NCI-H1930 (cell line): ENCODE data around the gene COL5A1.

Source experiments
- DNase-seq, 2 experiments: peaks; one replicate each; lab custom pipeline; 2025; lab: John Stamatoyannopoulos, UW

The COL5A1 gene

DNA sequence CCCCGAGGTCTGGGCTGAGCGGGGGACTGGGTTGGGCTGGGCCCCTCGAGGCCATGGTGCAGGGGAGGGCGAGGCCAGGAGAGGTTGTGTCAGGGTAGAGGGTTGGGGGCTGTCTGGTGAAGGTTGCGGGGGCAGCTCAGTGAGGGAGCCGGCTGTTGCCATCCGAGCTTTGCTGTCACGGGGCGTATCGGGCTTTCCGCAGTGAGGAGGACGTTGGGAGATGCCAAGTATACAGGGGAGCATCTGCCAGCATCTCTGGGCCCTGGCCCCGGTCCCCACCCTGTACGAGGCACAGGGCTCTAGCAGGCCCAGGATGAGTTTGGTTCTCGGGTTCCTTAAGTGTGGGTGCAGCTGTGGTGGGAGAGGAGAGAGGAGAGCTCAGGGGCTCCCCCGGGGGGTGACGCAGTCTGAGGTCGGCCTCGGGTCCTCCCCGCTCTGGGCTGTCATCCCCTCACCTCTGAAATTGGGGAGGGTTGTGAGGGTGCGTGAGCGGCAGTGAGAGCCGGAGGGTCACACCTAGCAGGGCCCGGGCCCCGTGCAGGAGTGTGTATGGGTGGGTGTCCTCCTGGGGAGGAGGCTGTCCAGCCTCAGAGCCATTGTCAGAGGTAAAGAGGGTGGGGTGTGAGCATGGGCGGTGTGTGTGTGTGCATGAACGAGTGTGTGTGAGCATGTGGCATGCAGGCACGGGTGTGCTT lies 87.3 kb downstream of the COL5A1 start:
- no peak for DNase-seq

DNA sequence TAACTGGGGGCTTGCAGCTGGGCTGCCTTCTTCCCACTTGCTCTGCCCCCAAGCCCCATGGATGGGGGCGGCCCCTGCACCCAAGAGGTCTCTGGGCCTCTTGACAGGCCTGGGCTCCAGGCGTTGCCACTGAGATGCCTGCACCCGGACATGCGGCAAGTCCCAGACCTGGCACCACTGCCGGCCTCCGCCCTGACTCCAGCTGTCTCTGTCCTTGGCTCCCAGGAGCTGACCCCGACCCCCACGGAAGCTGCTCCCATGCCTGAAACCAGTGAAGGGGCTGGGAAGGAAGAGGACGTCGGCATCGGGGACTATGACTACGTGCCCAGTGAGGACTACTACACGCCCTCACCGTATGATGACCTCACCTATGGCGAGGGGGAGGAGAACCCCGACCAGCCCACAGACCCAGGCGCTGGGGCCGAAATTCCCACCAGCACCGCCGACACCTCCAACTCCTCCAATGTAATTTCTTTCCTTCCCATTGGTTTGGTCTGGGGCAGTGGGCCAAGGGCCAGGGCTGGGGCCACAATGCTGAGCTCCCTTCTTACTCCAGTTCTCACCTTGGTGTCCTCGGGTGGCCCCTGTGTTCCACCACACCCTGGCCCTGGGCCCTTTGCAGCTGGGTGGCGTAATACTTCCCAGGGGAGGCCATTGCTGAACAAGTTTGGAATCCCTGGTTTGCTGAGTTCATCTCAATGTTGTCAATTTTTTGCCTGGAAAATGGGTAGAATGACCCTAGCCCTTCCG lies 88.6 kb downstream of the COL5A1 start:
- DNase-seq = no peak

DNA sequence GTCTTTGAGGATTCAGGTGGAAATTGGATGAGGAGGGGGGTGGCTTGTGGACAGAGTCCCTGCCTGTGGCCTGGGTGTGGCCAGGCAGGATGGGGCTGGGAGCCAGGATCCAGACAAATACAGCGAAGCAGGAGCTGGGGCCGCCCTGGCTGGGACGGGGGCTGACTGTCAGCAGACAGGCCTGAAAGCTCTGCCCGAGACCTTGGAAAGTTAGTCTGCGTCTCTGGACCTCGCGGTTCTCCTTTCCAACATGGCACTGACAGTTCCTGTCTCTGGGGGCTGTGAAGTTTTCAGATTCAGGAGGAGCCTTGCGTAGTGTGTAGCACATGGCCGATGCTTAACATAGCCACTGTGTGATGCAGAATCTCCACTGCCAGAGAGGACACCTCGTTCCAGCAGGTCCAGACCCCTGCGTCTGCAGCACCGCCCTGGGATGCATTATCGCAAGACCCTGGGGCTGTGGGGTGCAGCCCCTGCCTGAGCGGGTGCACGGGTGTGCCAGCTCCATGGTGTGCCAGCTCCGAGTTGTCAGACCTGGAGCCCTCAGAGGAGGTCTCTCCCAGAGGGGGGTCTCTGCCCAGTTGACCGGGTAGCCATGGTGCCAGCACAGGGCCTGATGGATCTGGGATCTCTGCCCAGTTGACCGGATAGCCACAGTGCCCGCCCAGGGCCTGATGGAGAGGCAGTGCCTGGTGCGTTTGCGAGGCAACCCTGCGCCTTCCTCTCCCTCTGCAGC lies 89.3 kb downstream of the COL5A1 start:
- DNase-seq = no peak

DNA sequence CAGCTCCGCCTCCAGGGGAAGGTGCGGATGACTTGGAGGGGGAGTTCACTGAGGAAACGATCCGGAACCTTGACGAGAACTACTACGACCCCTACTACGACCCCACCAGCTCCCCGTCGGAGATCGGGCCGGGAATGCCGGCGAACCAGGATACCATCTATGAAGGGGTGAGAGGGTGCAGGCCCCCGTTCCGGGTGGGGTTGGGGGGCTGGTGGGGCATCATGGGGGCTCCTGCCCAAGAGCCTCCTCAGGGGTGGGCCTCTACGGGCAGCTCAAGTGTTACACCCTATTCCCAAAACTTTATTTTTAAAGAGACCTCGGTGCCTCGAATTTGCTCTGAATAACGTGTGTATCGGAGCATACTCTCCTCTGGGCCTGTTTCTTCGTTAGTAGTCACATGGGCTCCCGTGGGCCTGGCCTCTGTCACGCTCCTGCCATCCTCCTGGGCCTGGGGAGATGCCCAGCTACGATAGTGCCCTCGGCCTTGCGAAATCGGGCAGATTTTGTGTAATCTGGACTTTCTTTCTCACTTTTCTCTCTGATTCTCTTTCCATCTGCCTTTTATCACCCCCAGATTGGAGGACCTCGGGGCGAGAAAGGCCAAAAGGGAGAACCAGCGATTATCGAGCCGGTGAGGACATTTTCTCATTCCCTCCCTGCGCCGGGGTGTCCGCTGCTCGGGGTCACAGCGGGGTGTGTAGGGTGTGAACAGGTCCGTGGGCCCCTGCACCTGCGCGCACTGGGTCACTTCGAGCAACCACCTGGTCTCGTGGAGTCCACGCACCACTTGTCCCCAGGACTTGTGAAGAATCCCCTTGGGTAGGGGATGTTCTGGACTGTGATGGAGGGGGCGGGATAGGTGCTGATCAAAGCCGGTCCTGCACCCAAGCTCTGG lies 90.1 kb downstream of the COL5A1 start:
- no peak for DNase-seq

DNA sequence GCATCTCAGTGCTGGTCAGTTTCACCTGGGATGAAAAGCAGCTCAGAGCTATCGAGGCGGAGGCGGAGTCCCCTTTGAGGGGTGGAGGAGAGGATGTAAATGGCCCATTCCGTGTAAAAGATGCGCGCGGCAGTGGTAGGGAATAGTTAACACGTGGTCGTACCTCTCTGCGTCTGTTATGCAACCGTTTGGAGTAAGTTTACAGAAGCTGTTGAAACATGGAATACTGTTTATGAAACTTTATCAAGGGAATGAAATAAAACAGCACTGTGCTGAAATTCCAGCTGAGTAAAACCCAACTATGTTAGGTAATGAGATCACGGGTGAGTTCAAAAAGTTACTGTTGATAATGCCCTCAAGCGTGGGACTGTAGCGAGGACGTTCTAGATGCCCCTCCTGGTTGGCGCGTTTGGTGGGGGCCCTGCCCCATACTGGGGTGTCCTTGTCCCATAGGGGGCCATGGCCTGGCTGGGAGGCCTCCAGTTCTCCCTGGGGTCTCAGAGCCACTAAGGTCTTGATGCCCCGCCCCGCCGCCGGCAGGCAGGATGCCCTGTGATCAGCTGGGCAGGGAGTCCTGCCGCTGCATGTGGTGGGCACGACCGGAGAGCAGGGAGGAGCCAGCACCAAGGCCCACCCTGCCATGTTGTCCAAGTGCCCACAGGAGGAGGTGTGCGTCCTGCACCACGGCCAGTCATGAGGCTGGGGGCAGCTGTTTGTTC lies 90.9 kb downstream of the COL5A1 start:
- DNase-seq = no peak

DNA sequence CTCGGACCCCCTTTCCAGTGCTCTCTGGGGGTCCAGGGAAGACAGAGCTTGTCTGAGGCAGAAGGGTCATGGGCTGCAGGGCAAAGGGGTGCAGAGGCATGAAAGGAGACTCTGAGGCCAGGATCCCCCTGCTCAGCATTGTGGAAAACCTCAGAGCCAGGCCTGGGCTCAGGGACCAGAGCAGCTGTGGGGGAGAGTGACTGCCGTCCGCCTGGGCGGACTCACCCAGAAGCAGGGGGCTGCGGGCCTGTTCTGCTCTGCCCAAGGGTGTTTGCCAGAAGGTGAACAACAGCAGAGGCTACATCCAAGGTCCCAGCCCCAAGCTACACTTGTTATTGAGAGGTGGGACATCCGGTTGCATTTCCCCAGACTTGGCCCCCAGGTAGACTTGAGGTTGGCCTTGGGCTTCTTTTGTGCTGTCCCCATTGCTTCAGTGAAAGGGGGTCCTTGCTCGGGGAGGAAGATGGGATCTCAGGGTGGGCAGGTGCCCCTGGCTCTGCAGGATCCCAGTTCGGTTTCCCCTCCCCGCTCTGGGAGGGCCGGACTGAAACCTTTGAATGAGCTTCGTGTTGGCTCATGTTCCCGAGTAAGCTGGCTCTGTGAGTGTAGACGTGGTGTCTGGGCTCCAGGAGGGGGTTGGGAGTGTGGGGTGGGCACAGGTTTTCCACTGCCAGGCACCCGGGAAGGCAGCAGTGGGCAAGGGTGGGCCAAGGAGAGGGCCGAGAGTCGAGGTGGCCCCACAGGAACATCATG lies 92.1 kb downstream of the COL5A1 start:
- no peak for DNase-seq

DNA sequence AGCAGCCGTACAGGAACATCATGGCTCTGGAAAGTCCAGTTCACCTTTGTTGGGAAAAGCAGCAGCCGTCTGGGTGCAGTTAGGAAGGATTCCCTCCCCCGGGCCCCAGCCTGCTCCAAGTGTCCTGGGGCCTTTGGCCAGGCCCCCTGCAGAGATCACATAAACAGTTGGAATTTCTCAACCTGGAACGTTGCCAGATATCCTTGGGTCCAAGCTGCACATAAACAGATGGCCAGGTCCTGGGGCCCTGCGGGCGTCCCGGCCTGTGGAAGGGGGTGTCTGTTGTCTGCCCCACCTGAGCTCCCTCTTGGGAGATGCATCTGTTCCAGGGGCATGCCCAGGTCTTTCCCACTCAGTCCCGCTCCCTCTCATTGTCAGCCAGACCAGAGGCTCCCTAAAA lies 92.7 kb downstream of the COL5A1 start:
- no peak for DNase-seq

DNA sequence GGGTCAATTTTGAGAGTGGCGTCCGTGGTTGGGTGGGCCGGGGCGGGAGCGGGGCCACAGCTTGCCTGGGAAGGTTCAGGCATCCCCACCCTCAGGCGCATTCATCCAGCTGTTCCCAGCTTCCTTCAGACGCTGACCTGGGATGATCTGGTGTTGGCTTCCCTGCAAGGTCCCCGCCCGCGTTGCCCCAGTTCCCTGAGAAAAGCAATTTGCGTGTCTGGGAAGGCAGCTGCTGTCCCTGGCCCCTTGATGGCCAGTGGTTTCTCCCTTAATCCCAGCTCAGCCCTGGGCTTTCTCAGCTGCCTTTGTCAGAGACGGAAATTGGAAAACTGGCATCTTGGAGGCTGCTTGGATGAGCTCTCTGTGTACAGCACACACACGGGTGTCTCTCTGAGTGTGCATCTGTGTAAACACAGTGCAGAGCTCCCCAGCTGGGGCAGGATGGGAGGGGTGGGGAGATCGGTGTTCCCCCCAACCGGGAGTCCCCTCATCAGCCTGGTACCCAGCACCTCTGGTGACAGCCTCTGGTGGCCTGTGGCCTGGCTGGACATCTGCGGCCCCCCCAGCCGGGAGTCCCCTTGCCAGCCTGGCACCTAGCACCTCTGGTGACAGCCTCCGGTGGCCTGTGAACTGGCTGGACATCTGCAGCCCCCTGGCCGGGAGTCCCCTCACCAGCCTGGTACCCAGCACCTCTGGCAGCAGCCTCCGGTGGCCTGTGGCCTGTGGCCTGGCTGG lies 94.0 kb downstream of the COL5A1 start:
- no peak for DNase-seq

DNA sequence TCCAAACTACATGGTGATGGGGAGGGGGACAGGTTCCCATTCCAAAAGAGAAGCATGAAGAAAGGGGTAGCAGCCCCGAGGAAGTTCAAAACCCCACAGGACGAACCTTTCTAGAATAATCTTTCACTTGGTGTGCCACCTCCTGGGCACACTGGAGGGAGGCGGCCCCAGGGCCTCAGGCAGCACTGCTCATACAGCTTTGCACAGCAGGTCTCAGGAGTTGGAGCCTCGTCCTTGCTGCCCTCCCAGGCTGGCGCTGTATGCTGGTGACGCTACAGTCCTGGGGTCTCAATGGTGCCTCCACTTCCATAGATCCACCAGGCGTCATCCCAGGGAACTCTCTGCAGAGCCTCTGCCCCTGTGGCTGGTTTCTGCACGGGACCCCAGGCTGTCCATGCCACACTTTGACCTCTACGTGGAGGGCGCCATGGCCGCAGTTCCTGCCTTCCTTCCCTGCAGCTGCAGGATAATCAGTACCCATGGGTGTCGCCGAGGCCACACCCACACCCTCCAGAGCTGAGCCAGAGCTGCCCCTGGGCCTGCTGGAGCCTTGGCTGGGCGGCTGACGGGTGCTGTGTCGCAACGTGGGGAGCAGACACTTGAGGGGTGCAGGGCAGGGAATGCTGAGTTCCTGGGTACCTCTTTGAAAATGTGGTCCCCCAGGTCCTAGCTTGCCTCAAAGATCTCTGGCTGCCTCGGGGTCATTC lies 95.3 kb downstream of the COL5A1 start:
- DNase-seq = no peak

DNA sequence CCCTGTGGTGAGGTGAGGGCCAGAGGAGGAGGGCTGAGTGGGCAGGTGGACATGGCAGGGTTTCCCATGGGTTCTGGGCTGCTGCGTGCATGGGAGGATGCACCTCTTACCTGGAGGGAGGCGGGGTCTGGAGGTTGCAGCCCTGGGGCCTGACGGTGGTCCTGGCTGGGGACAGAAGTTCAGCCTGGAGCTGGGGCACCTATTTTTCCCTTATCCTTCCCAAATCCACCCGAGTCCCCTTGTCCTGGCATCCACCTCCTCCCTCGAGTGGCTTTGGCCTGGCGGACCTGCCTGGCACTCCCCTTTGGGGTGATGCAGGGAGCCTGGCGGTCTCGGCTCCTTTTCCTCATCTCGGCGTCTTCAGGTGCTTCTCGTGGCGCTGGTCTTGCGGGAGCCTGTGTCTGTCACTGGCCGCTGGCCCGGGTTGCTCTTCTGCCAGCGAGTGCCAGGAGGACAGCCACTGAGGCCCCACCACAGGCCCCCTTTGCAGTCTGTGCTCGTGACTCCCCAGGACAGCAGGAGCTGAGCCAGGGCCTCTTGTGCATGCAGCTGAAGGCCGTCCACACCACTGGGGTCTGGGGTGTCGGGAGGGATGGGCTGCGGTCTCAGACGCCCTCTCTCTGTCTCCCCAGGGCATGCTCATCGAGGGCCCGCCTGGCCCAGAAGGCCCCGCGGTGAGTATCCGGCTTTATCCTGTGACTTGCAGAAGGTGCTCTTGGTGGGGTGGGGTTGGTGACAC lies 96.4 kb downstream of the COL5A1 start:
- no peak for DNase-seq

DNA sequence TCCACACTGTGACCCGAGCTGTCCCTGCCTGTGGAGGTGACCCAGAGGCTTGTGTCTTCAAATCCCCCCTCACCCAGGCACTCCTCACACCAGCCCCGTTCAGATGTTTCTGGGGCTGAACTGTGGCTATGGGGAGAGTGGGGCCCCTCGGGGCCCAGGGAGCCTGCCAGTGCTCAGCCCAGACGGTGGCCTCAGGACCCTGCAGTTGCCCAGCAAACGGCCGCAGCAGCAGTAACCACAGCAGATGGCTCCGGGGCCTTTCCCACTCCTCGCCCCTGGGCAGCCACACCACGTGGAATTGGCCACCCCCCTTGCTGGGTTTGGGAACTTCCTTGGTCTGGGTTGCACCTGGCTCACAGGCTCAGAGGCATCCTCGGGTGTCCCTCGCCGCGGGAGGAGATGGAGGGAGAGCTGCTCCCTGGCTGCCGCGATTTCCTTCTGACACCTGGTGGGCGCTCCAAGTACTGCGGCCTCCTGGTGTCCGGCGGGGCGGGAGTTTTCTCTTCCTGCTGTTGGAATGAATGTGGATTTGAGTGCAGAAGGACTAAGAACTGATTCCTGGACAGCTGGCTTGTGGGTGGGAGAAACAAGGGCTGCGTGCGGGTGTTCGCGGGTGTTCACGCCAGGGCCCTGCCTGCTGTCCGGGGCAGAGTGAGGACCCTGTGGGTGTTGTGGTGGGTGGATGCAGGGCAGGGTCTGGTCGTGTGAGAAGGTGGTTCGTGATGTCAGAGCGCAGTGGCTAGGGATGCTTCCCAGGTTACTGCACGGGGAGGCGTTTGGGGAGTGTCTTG lies 97.5 kb downstream of the COL5A1 start:
- DNase-seq = peak in 1 of 2 experiments; percentile 11

DNA sequence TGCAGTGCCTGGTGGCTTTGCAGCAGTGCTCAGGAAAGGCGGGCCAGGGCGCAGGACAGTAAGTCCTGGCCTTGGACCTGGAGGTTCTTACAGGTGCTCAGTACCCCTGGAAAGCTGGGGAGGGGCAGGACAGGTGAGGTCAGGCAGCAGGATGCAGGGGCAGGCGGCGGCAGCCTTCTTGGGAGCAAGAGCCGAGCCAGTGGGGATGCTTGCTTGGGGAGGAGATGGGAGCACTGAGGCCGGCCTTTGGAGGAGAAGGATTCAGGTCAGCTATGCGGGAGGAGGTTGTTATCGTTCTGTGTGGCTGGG lies 98.0 kb downstream of the COL5A1 start:
- DNase-seq = no peak

DNA sequence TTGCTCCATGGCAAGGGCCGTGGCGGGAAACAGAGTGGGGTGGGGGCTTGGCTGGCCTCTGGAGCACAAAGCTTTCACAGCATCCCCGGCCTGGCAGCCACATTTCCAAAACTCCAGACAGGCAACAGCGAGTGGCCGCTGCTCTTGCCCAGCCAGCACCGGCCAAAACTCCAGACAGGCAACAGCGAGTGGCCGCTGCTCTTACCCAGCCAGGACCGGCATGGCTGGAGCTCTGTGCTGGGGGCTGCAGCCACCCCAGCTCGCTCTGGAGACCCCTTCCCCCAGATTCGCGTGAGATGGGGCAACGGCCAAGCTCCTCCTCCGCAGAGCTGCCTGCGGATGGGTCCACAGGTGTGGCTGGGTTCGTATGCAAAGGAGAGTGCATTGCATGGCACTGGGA lies 98.5 kb downstream of the COL5A1 start:
- DNase-seq = no peak

DNA sequence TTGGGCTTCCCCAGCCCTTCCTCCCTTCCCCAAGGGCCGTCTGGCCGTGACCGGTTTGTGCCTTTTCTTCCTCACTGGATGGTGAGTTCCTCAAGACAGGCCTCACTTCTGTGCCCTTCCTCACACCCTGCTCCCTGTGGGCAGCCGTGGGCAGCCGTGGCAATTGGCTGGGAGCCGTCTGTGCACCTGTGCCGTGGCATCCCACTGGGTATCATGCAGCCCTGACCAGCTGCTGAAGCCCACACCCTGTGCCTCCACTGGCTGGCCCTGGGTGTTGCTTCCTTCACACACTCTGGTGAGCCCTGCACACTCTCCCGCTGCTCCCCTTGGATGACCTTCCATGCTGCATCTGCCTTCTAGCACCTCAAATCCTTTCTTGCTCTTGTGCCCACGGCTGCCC lies 100.2 kb downstream of the COL5A1 start:
- no peak for DNase-seq

DNA sequence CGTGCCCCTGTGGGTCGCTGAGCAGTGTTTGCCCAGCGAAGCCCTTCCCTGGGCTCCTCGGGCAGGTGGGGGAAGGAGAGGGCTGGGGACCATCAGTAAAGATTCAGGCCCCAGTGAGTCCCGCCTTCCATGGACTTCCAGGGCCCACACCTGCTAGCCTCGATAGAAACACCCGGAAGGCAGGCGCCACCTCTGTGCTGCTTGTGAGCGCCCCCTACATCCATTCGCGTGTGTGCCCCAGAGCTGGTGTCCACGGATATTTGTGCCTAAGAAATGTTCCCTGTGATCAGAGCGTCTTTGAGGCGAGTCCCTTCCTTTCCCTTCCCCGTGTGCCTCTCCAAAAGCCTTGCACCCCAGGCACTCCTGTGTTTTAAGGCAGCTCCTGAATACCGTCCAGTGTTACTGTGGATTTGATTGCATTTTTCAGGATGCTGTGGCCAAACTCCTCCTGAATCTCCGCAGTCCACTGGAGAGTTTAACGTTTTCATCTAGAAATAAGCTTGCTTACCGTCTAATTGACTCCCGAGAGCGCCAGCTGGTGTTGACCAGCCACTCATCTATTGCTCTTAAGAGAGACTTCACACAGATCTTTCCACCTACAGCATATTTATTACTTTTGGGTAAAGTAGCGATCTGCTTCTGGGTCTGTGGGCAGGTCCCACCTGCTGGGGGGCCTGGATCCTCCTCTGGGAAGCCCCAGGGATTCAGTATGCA lies 101.4 kb downstream of the COL5A1 start:
- no peak for DNase-seq

DNA sequence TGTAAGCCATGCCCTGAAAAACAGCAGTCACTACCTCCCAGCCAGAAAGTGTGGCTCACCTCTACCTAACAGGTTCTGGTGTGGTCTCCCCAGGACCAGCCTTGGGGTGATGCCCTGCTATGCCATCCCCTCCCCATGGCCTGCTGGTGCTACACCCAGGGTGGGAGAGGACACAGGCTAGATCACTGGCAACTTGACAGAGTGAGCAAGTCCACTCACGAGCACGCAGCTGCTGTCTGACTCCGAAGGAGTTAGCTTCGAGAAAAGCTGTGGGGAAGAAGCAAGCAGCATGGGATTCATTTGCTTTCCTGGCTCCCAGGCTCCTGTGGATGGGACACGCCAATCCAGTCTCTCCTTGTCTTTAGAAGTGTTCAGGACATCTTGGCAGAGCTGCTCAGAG lies 102.2 kb downstream of the COL5A1 start:
- no peak for DNase-seq
